Activated CD4-positive, CD25-positive, alpha-beta regulatory T cell treated with anti-CD3 and anti-CD28 coated beads, Interleukin-2, amount 50 U/mL, for 24 hours (primary cell): ENCODE measurements around the gene CDK11A.
A peak's percentile ranks its signal among the peaks of the same experiment; 100 is the strongest.
"Not testable (repeated sequence)": the region's sequence is repeated elsewhere in the genome, so short reads cannot be mapped to it uniquely, and the experiment has no call there.

Source experiments
- ATAC-seq, 2 donors: fragments of 150-1000 bp; cut with Tn5 transposase; one replicate each; pipeline ENCODE4 v1.10.0; 2021; ENCODE audit warnings: mild to moderate bottlenecking in 1 of 2, moderate library complexity in 1 of 2

CDK11A gene

GRCh38 chr1:1683104-1683905, 40.9 kb downstream of the CDK11A start:
- ATAC-seq, result no peak

- no peak for ATAC-seq
These were observed 43.3 kb downstream of the CDK11A start for GRCh38 chr1:1680912-1681273.

DNA sequence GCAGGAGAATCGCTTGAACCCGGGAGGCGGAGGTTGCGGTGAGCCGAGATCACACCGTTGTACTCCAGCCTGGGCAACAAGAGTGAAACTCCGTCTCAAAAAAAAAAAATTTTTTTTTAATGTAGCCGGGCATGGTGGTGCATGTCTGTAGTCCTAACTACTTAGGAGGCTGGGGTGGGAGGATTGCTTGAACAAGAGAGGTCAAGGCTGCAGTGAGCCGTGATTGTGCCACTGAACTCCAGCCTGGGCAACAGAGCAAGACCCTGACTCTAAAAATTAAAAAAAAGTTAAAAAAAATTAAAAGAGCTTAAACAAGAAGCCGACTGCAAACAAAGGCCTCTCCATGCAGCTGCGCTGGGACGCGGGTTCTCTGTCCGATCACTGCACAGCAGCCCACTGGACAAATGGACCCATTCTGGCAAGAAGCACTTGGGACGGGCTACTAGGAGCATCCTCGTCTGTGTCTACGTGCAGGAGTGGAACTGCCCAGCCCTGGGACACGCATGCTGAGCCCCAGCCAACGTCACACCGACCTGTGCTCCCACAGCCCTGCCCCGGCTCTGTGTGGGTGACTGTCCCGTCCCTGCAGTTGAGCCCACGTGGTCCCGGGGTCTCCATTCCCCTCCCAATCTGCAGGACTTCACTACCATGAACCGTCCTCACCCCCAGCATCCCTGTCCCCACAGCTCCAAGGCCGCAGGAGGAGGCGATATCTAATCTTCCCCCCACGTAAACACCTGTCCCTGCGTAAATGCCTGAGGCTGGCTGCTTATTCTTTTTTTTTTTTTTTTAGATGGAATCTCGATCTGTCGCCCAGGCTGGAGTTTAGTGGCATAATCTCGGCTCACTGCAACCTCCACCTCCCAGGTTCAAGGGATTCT, 43.9 kb downstream of the CDK11A start:
- no peak for ATAC-seq

GRCh38 chr1:1678581-1679380, 45.4 kb downstream of the CDK11A start:
- ATAC-seq, result peak in 1 of 2 donors; percentile 55

- peak; percentile 67 to 73 for ATAC-seq
These were observed 46.2 kb downstream of the CDK11A start for GRCh38 chr1:1677718-1678580.

DNA sequence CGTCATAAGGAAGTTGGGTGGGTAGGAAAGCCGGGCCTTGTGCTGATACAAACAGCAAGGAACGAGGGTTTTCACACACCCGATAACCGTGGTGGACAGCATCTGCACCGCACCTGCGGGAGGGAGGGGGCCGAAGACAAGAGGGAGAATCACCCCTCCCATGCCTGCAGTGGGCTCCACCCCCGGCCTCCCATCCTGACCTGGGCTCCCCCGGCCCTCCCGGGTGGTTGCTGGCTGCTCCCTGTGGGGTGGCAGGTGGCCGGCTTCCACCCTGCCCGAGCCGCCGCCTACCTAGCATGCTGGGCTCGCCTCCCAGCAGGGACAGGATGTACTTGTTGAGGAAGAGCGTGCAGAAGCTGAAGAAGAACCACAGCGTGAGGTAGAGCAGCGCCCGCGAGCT, 48.1 kb downstream of the CDK11A start:
- not testable (repeated sequence) for ATAC-seq

- not testable (repeated sequence) for ATAC-seq
These were observed 48.9 kb downstream of the CDK11A start for GRCh38 chr1:1675218-1675617.

DNA sequence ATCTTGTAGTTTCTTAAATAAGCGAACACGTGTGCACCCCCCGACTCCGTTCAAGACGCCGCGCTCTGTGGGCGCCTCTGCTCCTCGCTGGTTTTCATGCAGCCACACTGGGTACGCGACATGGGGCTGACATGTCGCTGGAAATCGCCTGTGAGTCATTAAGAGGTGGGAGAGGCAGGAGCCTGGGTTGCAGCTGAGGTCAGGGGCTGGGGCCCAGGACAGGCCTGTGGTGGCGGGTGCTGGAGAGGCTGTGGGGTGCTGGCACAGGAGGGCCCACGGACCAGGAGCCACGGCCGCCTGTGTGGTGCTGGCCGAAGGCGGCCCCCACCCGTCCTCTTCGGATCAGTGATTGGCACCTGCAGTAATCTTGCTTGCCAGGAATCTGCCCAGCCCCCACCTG, 49.4 kb downstream of the CDK11A start:
- not testable (repeated sequence) for ATAC-seq

- ATAC-seq, result no peak
These were observed 51.8 kb downstream of the CDK11A start for GRCh38 chr1:1672181-1672965.

- no peak for ATAC-seq
These were observed 52.6 kb downstream of the CDK11A start for GRCh38 chr1:1671365-1672119.

DNA sequence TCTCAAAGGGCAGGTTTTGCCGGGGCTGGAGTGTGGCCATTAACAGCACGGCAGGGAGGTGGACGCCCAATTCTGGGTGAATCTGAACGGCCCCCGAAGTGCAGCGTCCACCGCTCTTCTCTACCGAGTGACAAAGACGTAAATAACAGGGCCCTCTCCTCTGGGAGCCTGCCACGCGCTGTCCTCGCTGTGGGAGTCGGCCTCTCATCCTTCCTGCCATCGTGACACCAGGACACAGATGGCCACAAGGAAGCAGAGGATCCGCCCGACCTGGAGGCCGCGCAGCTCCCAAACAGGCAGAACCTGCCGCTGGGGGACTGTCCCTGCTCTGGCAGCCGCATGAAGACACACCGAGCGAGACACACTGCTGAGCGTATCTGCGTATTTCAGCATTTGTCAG, 53.3 kb downstream of the CDK11A start:
- no peak for ATAC-seq

DNA sequence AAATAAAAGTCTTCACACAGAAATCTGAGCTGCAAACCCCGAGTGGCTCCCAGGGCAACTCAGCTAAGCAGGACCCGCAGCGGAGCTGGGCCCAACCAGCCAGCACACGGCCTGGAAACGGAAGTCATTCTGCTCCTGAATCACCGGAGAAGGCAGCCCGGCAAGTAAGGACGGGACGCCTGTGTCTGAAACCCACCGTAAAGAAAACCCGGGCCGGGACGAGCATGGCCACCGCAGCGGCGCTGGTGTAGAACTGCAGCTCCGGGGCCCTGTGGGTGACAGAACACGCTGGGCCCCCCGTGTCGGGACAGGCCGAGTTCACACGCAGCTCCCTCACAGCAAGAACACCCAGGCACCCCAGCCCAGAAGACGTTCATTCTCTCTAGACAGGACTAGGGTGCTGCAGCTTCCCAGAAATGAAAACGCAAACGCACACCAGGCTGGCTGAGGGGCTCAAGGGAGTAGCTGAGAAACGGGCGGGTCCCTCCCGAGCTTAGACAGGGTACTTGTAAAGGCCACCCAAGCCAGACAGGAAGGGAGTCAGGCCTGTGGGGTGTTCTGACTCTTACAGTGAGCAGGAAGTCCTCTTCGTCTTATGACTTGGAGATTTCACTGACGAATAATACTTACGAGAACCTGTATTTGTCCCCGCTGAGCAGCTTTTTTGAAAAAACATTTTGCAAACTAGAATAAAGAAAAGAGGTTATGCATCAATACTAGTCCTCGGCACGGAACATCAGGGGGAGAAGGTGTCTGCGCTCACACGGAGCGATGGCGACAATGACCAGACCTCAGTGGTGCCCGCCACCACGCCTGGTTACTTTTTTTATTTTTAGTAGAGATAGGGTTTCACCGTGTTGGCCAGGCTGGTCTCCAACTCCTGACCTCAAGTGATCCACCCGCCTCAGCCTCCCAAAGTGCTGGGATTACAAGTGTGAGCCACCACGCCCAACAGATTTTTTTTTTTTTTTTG, 54.4 kb downstream of the CDK11A start:
- no peak for ATAC-seq

GRCh38 chr1:1666526-1666925, 57.6 kb downstream of the CDK11A start:
- no peak for ATAC-seq

- no peak for ATAC-seq
These were observed 58.3 kb downstream of the CDK11A start for GRCh38 chr1:1665815-1666251.

DNA sequence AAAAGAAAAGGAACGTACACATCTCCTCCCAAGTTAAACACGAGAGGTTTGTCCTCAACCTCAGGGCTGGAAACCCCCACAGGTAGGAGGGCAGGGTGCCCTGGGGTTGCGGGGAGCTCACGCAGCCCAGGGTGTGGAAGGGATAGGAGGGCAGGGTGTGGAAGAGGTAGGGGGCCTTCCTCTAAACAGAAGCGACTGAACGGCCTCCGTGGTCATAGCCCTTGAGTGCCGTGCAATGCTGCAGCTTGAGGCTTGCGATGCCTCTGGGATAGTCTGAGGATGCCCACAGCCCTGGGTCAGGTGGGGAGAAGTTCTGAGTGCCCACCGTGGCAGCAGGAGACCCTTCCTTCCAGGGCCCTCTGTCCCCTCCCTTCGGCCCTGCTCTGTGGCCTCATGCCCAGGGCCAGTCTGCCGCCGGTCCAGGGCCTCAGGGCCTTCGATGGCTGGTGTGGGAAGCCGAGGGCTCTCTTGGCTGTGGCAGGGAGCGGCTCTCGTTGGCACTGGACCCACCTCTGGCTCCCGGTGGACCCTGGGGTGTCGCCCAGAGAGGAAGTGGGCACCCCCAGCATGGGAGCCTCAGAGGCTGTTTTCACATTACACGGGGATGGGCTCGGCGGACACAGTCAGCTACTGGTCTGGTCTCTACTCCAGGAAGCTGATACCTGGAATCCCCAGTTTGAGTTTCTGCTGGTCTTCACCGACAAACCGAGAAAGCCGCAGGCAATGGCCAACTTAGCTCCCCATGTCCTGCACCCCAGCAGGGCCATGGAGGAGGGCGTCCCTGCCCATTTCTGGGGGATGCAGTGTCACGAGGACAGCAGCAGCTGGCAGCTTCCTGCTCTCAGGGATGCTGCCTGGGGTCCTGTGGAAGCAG, 59.0 kb downstream of the CDK11A start:
- no peak for ATAC-seq

DNA sequence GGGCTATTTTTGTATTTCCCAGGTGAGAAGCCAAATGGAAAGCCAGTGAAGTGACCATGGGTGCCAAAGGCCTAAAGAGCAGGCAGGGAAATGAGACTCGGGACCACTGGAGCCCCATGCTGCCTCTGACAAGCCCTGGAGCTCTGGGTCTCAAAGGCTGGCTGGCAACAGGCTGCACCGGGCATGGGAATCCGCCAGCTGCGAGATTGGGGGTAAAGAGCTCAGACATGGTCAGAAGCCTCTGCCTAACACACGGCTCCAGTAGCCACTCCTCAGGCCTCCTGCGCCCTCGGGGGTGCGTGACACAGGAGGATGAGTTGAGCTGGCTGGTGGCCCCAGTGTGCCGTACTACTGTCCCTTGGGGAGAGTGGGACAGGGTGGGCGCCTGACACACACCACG, 59.8 kb downstream of the CDK11A start:
- ATAC-seq, result not testable (repeated sequence)

GRCh38 chr1:1662830-1663560, 61.2 kb downstream of the CDK11A start:
- not testable (repeated sequence) for ATAC-seq
